Measurements from ENCODE around the gene ZPBP.

DNA sequence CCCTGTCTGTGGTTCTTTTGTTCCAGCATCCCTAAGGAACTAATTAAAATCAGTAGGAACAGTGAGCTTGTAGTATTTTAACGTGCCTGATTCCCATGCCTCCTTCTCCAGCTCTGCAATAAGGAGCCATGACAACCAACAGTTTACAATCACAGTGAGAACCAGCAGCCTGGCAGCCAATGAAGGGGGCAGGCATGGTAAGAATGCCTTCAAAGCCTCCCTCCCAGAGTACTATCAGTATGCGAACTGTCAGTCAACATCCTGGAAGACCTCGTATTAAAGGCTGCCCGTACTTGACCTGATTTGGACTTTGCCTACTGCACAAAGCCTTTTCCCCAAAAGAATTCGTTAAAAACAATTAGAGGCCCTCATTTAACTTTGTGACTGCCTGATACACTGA, 7.7 kb downstream of the ZPBP start:
- TF ChIP-seq, protein P1, sequence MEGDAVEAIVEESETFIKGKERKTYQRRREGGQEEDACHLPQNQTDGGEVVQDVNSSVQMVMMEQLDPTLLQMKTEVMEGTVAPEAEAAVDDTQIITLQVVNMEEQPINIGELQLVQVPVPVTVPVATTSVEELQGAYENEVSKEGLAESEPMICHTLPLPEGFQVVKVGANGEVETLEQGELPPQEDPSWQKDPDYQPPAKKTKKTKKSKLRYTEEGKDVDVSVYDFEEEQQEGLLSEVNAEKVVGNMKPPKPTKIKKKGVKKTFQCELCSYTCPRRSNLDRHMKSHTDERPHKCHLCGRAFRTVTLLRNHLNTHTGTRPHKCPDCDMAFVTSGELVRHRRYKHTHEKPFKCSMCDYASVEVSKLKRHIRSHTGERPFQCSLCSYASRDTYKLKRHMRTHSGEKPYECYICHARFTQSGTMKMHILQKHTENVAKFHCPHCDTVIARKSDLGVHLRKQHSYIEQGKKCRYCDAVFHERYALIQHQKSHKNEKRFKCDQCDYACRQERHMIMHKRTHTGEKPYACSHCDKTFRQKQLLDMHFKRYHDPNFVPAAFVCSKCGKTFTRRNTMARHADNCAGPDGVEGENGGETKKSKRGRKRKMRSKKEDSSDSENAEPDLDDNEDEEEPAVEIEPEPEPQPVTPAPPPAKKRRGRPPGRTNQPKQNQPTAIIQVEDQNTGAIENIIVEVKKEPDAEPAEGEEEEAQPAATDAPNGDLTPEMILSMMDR (IDR thresholded peaks at IDR 0.05; ENCODE audit: poor library complexity), result no peak
- TF ChIP-seq EZH2 (IDR thresholded peaks at IDR 0.05; ENCODE audit: borderline replicate concordance), result no peak

All from hepatocyte (in vitro differentiated cells).